HG02970 (cell line): ENCODE data around the gene LOXL3.
A peak's percentile ranks its signal among the peaks of the same experiment; 100 is the strongest.

Experiments used
- ATAC-seq: cut with Tn5 transposase; IDR thresholded peaks from one replicate; pipeline ENCODE4 v1.9.1; 2021; ENCODE audit warnings: mild to moderate bottlenecking, moderate library complexity, moderate number of reproducible peaks; ENCODE audit not compliant: unreplicated experiment, low FRiP score

LOXL3 gene

DNA sequence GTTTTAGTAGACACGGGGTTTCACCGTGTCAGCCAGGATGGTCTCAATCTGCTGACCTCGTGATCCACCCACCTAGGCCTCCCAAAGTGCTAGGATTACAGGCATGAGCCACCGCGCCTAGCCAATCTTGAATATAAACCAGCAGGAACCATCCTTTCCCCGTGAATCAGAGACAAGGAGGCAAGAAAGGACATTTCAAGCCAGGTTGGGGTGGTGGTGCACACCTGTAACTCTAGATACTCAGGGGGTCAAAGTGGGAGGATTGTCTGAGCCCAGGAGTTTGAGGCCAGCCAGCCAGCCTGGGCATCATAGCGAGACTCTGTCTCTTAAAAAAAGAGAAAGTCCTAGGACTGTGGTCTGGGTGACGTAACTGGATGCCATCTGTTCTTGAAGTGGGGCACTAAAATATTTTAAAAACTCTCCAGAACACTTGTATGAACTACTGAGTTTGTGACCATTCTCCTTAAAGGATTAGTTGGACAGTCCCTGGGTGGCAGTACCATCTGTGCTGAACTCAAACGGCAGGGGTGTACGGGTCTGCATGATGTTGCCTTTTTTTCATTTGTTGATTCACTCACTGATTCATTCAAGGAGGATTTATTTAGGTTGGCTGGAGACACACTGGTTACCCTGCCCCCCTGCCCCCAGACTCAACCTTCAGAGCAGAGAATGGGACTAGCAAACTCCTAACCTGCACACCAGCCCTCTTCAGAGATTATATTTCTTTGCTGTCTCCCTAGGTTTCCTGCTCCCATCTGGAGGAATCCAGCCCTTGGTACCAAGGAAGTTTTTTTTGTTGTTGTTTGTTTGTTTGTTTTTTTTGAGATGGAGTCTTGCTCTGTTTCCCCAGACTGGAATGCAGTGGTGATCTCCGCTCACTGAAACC is 42.4 kb downstream of the LOXL3 start:
- ATAC-seq: no peak

DNA sequence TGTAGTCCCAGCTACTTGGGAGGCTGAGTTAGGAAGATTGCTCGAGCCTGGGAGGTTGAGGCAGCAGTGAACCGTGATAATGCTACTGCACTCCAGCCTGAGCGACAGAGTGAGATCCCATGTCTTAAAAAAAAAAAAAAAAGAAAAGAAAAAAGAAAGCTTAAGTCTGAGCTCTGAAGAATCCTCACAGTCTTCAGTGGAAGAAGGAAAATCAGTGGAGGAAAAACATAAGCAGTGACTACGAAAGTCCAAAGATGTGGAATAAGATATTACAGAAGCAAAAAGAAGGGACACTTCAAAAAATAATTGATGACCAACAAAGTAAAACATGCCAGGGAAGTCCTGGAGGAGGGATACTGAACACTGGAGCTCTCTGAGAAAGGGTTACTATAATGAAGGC is 43.5 kb downstream of the LOXL3 start:
- no peak for ATAC-seq

DNA sequence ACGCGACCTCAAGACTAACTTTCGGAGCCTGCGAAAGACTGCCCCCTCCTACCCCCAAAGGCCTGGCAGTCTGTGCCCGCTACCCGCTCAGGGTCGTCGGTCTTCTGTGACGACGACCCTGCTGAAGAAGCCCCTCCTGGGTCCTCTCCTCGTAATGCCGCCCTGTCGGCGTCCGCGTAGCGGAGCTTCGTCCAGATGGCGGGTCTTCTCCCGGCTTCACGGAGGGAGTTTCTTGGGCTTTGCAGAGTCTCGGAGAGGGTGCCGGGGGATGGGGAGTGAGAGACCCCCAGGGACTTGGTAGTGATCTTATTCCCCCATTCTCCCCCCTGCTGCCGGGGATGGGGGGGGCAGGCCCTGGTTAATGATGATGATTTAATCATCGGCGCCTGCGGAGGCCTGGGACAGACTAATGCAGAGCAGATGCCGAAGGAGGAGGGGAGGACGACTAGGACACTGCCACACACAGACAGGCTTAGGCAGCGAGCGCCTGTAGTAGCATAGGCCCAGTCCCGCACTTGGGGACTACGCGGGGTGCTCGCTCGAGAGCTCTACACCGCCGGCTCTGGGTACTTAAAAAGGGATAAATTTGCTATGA is 45.7 kb downstream of the LOXL3 start:
- ATAC-seq: peak; percentile 6

DNA sequence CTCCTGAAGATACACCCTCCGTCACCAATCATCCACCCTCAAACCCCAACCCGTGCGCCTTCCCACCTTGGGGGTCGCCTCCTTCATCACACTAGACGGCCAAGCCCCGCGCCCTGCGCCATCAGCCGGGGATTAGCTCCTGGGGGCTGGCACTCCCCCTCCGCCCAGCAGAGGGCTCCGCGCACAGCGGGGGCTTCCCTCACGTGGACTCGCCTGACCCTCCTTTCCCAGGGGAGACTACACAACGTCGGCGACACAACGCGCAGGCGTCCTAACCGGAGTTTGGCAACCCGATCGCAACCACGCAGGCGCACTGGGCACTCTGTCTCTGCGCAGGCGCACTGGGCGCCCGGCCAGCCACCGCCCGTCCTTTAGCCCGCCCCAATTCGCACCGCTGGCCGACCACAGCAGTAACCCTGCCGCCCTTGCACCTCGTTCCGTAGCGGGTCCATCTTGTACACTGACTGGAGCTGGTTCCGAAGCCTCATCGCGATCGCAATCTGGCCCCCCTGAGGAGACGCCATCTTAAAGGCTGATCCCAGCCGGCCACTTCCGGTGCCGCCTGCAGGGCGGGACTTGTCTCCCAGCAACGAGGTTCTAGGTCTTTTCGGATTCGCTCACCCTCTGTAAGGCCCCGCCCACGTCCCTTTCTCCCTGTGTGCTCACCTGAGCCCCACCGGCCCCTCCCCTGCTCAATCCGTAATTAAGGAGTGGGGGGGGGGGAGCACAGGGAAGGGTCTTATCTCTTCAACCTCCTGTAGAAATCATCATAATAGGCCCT is 46.4 kb downstream of the LOXL3 start, which contains the start of gene PCGF1:
TSS of gene PCGF1 (minus strand) at position 551 of the 781 bp plus-strand sequence. CDS start at position 524, 27 bp downstream.
- ATAC-seq: peak; percentile 84

DNA sequence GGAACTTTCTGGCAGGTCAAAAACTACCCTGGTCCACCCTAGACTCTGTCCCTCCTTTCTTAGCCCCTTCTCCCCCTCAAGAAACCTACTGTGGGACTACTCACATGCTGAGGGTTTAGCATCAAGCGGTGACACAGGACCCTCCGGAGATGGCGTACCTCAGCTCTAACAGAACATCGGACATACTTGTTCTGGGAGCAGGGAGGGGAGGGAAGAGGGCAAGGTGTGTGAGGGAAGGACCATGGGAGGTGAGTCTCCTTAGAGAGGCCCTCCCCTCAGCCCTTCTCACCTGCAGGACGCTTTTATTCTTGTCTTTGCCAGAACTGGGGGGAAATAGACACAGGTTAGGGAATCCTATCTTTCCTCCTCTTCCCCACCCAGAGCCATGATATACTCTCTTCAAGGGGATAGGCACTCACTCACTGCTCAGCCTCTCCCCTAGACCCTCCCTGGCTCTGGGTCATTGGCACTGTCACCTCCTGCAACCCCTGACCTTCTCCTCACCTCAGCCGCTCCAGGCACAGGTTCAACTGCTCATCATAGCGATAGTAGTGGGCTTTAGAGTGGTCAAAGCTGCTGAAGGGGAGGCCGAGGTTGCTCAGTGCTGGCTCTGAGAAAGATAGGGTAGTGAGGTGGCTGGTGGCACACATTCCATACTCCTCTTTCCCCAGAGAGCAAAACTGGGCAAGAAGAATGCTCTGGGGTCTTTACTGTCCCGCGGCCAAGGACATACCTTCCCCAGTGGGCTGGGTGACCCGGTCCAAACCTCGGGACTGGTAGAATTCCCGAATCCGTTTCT is 48.1 kb downstream of the LOXL3 start:
- ATAC-seq: no peak

DNA sequence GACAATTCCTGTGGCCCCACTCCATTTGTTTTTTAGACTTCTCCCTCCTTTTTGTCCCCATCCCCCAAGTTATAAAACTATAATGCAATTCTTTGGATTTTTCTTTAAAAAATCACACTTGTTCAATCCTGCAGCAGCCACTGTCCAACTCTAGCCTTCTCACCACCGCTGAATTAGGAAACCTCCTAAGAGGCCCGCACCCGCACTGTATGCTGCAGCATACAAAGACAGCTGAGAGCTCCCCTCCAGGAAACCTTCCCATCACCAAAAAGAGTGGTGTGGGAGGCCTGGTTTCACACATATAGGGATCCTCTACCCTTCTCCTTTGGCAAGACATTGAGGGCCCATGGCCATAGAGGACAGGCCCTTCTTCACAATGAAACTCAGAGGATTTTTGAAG is 49.2 kb downstream of the LOXL3 start:
- no peak for ATAC-seq

DNA sequence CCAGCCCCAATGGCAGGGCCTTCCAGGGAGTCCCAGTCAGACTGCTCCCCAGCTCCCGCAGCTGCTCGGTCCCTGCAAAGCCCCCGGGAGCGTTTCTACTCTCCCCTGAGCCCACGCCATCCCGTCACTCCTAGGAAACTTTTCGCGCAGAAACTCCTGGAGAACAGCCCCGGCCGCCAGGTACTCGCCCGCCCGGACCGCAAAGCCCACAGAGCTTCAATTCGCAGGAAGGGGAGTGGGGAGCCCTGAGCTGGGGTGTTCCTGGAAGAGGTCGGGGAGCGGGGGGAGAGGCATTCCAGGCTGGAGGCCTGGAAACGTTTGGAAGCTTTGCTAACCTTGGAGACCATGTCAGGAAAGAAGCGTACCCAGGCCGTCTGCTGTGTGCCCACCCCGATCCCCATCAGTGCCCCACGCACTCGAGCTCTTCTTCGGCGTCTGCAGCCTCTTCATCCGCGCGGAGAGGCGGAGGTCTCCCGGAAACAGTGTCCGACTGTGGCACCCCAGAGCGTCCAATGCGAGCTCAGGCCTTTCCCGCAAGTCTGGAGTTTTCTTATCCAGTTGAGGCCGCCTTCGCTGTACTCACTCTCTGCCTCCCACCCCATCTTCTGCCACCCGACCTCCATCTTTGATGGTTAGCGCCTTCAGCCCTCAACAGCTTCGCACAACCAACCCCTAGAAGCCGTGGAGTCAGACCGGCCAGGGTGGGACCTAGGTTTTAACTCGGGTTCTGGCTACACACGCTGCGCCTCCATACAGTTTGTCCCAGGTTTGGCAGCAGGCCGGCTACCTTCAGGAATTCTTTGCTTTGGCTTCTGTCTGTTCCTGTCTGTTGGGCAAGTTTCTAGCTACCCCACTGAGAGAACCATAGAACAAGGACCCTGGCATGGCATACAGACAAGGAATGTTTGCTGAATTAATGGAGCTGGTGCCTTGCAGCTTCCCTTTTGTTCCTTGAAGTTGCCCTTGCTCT is 50.0 kb downstream of the LOXL3 start:
- no peak for ATAC-seq

DNA sequence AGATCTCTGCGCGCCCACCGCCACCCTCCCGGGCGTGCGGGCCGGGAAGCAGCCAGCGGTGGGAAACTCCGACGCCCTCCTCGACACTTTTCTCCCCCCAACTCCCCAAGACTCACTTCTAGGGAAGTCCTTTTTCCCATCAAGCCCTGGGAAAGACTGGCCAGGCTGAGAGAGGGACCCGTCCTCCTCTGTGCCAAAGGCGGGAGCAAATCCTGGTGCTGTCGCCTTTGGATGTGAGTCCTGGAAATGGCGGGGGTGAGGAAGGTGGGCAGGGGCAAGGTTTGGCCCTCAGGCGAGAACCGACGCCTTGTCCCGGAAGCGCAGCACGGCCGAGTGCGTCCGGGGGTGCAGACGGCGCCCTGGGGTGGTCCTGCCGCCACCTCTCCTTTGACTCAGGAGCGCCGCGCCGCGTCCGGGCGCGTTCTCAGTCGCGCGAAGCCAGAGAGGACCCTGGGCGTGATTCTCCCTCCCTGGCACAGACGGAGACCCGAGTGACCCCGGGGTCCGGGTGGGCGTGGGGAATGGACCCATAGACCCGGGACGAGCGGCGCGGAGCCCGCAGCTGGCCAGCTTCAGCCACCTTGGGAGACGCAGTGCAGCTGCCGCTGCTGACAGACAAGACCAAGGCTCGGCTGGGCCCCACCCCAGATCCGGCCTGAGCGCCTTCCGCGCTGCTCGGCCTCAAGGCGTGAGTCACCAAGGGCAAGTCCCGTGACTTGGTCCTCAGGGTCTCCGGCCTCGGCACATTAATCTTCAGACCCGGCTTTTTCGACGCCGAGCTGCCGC is 50.8 kb downstream of the LOXL3 start:
- no peak for ATAC-seq

DNA sequence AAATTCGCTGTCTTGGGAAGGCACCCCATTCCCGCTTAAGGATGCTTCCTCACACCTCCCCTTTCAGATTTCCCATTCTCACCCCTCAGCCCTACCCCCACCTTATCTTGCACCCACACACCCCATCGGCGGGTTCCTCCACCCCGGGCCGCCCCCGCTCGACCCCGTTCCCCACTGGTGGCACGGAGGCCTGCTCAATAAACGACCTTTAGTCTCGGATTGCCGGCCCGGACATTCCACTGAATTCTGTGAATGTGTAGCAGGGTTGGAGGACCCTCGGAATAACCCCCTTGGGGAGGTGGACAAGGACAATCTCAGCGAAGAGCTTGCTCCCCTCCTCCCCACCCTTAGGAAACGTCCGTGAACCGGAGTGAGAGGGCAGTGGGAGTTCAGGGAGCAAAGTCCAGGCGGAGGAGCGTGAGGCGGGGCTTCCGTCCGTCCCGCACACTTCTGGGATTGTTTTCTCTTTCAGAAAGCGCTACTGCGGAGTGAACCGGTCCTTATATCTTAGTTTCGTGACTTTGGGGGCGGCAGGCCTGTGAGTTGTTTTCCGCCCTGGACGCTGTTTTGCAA is 51.5 kb downstream of the LOXL3 start:
- no peak for ATAC-seq

DNA sequence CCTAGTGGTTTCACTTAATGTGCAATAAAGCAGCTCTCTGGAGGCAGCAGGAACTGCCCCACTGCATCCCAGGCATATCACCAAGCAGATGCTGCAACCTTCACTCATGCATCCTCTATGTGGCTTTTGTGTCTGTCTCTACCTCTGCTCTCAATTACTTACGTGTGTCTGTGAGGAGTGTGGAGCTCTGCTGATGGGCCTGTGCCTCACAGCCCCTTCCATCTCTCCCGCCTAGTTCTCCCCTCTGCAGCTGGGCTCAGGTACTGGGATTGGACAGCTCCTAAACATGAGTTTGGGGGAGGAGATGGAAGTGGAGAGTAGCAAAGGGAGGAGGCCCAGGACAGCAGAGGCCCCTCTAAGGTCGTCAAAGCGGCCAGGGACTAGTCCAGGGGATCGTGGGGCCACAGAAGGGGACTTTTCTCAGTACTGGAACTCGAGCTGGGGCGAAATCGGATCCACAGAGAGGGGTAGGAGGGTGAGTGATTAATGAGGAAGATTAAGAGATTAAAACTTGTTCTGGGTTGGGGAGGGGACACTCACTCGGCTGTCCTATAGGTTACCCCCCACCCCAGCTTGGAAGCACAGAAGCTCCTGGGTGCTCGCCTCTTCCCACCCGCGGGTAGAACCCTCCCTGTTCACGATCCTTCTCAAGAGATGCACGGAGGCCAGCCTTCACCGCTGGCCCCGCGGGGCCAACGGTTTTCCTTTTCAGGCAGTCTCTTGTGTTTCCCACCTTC is 52.2 kb downstream of the LOXL3 start:
- ATAC-seq: no peak

DNA sequence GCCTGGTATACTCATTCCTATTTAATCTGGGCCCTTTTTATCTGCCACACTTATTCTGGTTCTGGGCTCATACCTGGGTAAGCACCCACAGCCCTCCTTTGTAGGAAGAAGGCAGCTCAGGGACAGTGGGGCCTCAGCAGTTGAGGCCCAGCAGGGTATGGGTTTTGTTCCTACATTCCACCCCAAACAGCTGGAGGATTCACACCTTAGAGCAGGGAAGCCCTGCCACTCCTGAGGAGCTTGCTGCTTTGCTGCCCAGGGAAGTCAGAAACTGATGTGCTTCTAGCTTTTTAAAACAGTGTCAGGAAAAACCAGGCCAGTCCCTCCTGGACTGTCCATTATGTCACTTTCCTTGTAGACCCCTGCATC is 53.2 kb downstream of the LOXL3 start:
- ATAC-seq: no peak

DNA sequence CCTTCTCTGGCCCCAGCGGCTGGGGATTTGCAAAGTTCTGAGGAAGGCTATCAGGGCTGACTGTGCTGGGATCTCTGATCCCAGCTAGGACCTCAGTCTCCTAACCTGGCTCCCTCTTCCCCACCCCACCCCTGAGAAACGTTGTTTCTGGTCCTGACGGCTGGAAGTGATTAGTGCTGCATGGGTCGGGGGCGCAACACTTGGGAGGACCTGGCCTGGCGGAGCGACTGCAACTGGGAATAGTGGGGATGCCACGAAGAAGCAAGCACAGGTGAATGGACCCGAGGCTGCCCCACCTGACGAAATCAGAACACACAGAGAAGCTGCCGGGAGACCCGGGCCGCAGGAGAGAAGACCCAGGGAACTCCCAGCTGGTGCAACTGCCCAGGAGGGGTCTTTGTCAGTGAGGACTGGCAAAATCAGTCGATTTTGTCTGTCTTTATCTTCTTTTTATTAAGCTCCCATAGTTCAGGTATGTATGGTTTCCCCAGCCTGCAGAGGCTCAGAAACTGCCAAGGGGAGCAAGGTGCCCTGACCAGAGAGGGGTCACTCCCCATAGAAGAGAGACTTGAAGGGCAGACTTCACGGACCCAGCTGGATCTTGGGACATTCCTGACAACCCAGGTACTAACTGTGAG is 53.7 kb downstream of the LOXL3 start:
- no peak for ATAC-seq

DNA sequence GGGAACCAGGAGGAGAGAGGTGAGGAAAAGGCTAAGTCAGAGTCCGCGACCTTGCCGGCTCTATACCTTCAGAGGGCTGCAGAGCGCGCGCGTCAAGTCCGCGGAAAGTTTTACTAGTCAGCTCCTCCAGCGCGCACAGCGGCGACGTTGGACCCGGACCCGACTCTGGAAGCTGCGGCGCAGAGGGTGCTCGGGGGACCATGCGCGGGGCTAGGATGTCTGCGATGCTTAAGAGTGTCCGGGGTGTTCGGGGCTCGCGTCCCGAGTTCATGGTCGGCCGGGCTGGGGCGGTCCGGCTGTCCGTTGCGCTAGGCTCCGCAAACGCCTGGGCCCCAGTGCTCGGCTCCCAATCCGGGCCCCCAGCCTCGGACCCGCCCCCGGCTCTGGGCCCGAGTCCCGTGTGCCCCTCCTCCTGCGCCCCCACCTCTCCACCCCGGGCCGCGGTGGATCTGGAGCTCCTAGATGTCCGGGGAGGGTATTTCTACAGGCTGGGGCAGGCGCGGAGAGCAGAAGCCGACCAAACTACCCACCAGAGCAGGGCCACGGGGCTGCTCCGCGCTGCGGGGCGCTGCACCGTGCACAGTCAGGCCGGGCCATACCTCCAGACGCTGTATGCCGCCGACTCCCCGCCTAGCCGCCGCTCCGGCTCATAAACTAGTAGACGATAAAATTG is 54.3 kb downstream of the LOXL3 start, which contains the start of gene LBX2:
TSS of gene LBX2 (minus strand) at position 337 of the 673 bp plus-strand sequence. CDS start at position 271, 66 bp downstream.
- no peak for ATAC-seq

DNA sequence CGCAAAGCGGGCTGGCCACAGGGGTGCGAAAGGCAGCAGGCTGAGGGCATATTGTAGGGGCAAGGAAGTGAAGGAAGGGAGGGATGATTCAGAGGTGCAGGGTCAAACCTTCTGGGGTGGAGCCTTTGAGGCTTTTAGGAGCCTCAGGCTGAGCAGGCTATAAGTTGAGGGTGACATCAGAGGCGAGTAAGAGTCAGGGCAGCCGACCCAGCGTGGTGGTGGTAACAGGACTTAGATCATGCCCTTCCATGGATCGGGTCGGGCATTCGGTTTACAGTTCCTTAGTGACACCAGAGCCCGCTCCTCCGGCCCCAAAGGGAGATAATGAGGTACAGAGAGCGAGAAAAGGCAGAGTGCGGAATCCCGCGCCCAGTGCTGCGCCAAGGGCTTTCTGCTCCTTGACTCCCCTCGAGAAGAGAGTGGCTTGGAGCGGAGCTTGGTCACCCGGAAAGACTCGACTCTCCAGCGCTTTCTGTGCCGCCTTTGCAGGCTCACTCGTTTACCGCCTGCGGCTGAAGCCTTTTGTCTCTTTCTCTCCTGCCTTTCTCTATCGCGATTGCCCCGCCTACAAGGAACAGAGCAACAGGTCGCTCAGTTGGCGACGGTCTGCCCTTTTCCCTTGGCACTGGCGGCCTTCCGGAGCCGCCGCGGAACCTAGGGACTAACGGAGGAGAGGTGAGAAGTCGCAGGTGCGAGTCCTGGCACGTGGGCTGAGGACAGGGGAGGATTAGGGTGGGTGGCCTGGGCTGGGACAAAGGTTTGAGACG is 55.1 kb downstream of the LOXL3 start:
- no peak for ATAC-seq

DNA sequence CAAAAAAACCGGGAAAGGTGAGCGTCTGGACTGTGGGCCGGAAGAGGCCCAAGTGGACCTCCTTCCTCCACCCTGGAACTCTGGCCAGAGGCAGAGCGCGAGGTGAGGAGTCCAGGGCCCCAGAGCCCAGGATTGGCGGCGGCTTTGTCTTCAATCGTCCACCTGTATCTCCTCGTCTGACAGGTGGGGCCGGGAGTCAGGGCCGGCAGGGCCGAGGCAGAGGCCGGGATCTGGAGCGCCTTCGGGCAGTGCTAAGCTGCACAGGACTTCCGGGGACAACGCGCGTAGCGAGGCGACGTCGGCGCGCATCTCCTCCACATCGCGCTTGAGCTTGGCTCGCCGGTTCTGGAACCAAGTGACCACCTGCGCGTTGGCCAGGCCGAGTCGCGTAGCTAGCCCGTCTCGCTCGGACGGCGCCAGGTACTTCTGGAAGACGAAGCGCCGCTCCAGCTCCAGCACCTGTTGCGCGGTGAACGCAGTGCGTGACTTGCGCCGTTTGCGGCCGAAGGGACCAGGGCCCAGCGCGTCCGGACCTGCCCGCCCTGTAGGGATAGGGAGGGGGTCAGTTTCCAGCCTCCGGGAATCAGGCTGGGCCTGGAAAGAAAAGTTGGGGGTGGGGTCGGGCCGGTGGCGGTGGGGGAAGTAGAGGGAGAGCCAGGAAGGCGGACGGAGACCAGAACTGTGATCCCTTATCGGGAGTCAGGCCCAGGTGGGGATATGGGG is 55.8 kb downstream of the LOXL3 start:
- ATAC-seq: no peak
